DOHH2 (cell line): Measurements from ENCODE around the gene NASP.

Source experiments
- H3F3A ChIP-seq: fragments of 200-600 bp; sonication (generic), shearing (Covaris generic); 2 replicates; pipeline ENCODE4 v1.6.0; 2016; ENCODE audit warnings: antibody characterized with exemption, mild to moderate bottlenecking; ENCODE audit not compliant: control insufficient read depth, insufficient read depth
- H3K27ac ChIP-seq: fragments of 200-600 bp; sonication (generic); 2 replicates; pipeline ENCODE4 v1.5.1; 2014; ENCODE audit warnings: low read depth, mild to moderate bottlenecking, low read length, moderate library complexity
- H3K27me3 ChIP-seq: fragments of 200-600 bp; sonication (generic); 2 replicates; pipeline ENCODE4 v1.6.1; 2014; ENCODE audit warnings: mild to moderate bottlenecking, low read length, mixed read lengths; ENCODE audit not compliant: control insufficient read depth
- H3K36me3 ChIP-seq: fragments of 200-600 bp; sonication (generic); 2 replicates; pipeline ENCODE4 v1.6.1; 2014; ENCODE audit warnings: mild to moderate bottlenecking, low read length, moderate library complexity, mixed read lengths; ENCODE audit not compliant: control insufficient read depth
- H3K4me1 ChIP-seq: fragments of 200-600 bp; sonication (generic); 2 replicates; pipeline ENCODE4 v1.6.1; 2014; ENCODE audit warnings: mild to moderate bottlenecking, low read length, mixed read lengths; ENCODE audit not compliant: control insufficient read depth
- H3K4me2 ChIP-seq: fragments of 200-600 bp; sonication (generic); 2 replicates; pipeline ENCODE4 v1.6.0; 2014; ENCODE audit warnings: mild to moderate bottlenecking, low read length, moderate library complexity
- H3K4me3 ChIP-seq: fragments of 200-600 bp; sonication (generic); 2 replicates; pipeline ENCODE4 v1.5.1; 2014; ENCODE audit warnings: mild to moderate bottlenecking, low read length, mixed read lengths
- H3K79me2 ChIP-seq: fragments of 200-600 bp; sonication (generic); 2 replicates; pipeline ENCODE4 v1.6.1; 2014; ENCODE audit warnings: mild to moderate bottlenecking, low read length, mixed read lengths; ENCODE audit not compliant: control insufficient read depth
- H3K9me2 ChIP-seq: fragments of 200-600 bp; sonication (generic); replicated peaks from 2 replicates; pipeline ENCODE4 v1.6.1; 2014; ENCODE audit warnings: mild to moderate bottlenecking, low read length, mixed read lengths; ENCODE audit not compliant: control insufficient read depth
- H3K9me3 ChIP-seq: fragments of 200-600 bp; sonication (generic); 2 replicates; pipeline ENCODE4 v1.6.1; 2014; ENCODE audit warnings: antibody characterized with exemption, low read length, mixed read lengths; ENCODE audit not compliant: control insufficient read depth, insufficient read depth
- H4K20me1 ChIP-seq: fragments of 200-600 bp; sonication (generic); 2 replicates; pipeline ENCODE4 v1.6.0; 2014; ENCODE audit warnings: low read depth, mild to moderate bottlenecking, antibody characterized with exemption, low read length, moderate library complexity; ENCODE audit not compliant: control insufficient read depth, insufficient read depth
- CTCF ChIP-seq: fragments of 200-600 bp; sonication (generic); IDR thresholded peaks from one replicate; pipeline ENCODE4 v1.5.1; 2014; ENCODE audit warnings: antibody characterized with exemption, mild to moderate bottlenecking, low read depth, low read length; ENCODE audit not compliant: poor library complexity, severe bottlenecking
- EZH2phosphoT487 ChIP-seq: fragments of 200-600 bp; sonication (generic); IDR thresholded peaks from 2 replicates; pipeline ENCODE4 v1.6.1; 2017; ENCODE audit warnings: borderline replicate concordance, mild to moderate bottlenecking, antibody characterized with exemption, low read length, moderate library complexity, mixed read lengths

The NASP gene

GRCh38 chr1:45612941-45613579 lies 29.2 kb downstream of the NASP start:
- H3K36me3 ChIP-seq: peaks cover 94% of the 10 kb centered on the region
- H3K9me2 ChIP-seq: no peaks in the 10 kb centered on the region
- H3K4me3 ChIP-seq: no peak overlapping the region
- H3F3A ChIP-seq: peaks cover 42% of the 10 kb centered on the region
- peaks cover 40% of the 10 kb centered on the region for H3K79me2 ChIP-seq
- H3K4me2 ChIP-seq: no peak overlapping the region
- no peak overlapping the region for H3K27ac ChIP-seq
- H3K9me3 ChIP-seq: no peaks in the 10 kb centered on the region
- H3K4me1 ChIP-seq: peaks cover 53% of the 10 kb centered on the region
- no peaks in the 10 kb centered on the region for H3K27me3 ChIP-seq
- H4K20me1 ChIP-seq: peaks cover 12% of the 10 kb centered on the region
- no peak for TF ChIP-seq CTCF
- no peak for TF ChIP-seq EZH2phosphoT487

- no peak overlapping the region for H3K4me2 ChIP-seq
- H3K4me3 ChIP-seq: no peak overlapping the region
- H3K9me2 ChIP-seq: no peaks in the 10 kb centered on the region
- H3K9me3 ChIP-seq: no peaks in the 10 kb centered on the region
- no peak overlapping the region for H3K27ac ChIP-seq
- H3F3A ChIP-seq: peaks cover 68% of the 10 kb centered on the region
- H3K79me2 ChIP-seq: peaks cover 14% of the 10 kb centered on the region
- peaks cover 42% of the 10 kb centered on the region for H3K4me1 ChIP-seq
- TF ChIP-seq CTCF (no peak), EZH2phosphoT487 (no peak)
- peaks cover 94% of the 10 kb centered on the region for H3K36me3 ChIP-seq
- H4K20me1 ChIP-seq: peaks cover 14% of the 10 kb centered on the region
- no peaks in the 10 kb centered on the region for H3K27me3 ChIP-seq
Observed at GRCh38 chr1:45615885-45616284, 32.0 kb downstream of the NASP start.

GRCh38 chr1:45617618-45618017 lies 33.8 kb downstream of the NASP start:
- Histone ChIP-seq H3K4me1 (peaks cover 35% of the 10 kb centered on the region), H3K9me3 (no peaks in the 10 kb centered on the region), H3K79me2 (peaks cover 6% of the 10 kb centered on the region), H3K4me2 (no peak overlapping the region), H3F3A (peaks cover 69% of the 10 kb centered on the region), H3K4me3 (no peak overlapping the region), H3K27me3 (no peaks in the 10 kb centered on the region), H3K27ac (no peak overlapping the region), H3K9me2 (no peaks in the 10 kb centered on the region), H4K20me1 (peaks cover 13% of the 10 kb centered on the region), H3K36me3 (peaks cover 86% of the 10 kb centered on the region)
- TF ChIP-seq EZH2phosphoT487 (no peak), CTCF (no peak)
